Activated CD4-positive, CD25-positive, alpha-beta regulatory T cell (primary cell): ENCODE data around the gene CYTH2.
A peak's percentile ranks its signal among the peaks of the same experiment; 100 is the strongest.

Experiments
- DNase-seq, 4 experiments: peaks; one replicate each; lab custom pipeline; 2025; lab: John Stamatoyannopoulos, UW

CYTH2 gene

DNA sequence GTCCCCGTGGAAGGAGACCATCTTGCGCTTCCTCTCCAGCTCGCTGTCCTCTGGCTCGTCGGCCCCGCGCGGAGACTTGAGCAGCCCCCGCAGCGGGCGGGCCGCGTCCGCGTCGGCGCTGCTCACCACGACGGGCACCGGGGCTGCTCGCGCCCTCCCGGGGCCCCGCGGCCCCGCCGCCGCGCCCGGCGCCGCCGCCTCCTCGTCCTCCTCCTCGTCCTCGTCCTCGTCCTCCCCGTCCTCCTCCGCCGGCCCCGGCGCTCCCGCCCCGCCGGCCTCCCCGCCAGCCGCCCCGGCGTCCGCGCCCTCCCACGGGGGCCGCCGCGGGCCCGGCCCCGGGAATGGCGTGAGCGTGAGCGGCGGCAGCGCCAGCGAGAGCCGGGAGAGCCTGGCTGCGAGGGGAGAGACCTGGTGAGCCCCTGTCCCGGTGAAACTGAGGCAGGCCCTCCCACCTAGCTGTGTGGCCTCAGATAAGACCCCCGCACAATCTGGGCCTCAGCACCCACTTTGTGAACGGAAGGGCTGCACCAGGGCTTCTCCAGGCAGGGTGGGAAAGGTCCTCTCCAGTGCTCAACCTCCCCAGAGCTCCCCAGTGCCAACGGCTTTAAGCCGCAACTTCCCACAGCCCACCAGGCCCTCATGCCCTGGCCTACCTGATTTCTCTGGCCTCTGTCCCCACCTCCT lies 24.7 kb downstream of the CYTH2 start:
- DNase-seq: no peak

DNA sequence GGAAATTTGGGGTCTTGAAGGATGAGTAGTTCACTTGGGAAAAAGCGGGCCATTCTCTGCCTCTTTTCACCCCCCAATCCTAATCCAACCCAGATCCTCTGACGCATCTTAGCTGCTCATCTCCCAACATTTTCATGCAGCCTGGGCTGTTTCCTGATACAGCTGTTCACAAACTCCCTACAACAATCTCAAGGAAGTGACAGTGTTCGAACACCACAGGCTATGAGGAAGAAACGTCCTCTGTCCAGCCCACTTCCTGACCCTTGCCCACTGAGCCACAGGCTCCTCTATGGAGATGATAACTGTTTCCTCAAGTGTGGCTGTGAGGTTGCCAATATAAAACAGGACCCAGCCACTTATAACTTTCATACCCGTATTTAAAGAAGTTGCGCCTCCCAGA lies 26.2 kb downstream of the CYTH2 start:
- DNase-seq: no peak

DNA sequence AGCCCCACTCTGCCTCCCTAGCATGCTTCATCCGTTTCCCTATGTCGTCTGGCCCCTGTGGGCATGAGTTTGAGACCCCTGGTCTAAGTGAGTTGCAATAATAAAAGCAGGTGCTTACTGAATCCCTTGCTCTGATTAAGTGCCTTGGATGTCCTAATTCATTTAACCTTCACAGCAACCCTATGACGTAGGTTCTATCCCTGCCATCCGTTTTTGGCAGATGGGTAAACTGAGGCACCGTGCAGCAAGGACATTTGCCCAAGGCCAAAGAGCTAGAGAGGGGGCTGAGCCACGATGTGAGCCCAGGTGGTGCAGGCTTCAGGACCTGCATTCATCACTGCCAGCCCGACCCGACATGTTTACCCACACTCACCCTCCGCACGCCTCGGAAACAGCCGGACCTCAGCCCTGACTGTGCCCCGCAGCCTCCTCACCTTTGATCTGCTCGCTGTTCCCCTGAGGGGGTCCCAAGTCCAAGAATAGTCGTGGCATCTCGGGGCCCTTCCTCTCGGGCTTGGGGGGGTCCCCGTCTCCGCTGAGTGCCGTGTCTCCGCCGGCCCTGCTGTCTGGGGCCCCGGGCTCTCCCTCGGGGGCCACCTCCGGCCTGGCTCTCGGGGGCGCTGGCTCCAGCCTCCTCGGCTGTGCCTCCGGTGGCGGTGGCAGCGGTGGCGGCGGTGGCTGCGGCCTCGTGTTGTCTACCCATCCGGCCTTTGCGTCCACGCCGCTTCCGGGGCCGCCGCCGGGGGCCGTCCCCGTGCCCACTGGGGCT lies 28.0 kb downstream of the CYTH2 start:
- DNase-seq: no peak

DNA sequence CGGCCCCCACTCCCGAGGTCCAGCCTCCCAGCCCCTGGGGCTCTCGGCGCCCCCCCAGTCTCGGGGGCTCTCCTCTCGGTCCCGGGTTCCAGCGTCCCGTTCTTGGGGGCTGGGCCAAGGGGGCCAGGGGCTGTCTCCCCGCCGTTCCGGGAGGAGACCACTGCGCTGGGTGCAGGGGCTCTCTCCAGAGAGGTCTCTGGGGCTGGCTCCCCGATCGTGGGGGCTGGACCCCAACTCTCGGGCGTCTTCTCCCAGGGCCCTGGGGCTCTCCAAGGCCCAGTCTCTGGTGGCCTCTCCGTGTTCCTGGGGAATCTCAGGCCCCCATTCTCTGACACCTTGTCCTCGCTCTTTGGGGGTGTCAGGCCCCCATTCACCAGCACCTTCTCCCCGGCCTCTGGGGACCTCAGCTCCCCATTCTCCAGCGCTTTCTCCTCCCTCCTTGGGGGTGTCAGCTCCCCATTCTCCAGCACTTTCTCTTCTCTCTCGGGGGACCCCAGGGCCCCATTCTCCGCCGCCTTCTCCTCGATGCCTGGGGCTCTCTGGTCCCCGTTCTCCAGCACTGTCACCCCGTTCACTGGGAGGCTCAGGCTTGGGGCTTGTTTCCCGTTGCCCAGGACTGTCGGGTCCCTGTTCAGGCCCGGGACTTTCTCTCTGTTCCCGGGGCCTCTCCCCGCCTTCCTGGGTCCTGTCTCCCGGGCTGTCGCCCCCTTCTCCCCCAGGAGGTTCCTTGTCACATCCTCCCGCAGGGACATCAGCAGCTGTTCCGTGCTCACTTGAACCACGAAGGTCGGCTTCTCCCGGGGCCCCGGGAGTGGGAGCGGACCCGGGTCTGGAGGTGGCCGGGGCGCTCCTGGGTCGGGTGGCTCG lies 28.8 kb downstream of the CYTH2 start:
- DNase-seq: no peak

DNA sequence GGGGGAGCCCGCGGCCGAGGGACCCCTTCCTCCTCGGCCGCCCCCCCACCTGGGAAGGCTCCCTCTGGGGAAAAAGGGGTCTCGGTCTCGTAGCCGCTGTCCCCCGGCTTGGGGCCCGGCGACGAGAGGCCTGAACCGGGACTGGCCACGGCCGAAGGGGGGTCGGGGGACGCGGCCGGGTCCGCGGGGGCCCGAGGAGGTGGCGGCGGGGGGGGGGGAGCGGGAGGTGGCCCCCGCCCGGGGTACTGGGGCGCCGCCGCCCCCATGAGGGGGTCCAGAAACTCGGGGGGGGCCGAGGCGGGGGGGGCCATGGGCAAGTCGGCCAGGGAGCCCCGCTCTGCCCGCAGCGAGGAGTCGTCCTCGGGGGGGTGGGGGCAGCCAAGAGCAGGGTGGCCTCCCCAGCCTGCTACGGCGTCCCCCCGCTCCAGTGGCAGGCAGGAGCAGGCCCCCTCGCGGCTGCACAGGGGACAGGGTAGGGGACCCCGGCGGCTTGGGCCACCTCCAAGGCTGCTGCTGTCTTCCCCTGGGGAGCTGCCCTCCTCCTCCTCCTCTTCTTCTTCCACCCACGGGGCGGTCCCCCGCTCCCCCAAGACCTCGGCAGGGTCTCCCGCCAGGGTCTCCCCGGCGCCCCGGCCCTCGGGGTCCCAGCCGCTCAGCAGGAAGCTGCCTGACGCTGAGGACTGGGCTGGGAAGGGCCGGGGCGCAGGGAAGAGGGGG lies 29.6 kb downstream of the CYTH2 start:
- DNase-seq: no peak

DNA sequence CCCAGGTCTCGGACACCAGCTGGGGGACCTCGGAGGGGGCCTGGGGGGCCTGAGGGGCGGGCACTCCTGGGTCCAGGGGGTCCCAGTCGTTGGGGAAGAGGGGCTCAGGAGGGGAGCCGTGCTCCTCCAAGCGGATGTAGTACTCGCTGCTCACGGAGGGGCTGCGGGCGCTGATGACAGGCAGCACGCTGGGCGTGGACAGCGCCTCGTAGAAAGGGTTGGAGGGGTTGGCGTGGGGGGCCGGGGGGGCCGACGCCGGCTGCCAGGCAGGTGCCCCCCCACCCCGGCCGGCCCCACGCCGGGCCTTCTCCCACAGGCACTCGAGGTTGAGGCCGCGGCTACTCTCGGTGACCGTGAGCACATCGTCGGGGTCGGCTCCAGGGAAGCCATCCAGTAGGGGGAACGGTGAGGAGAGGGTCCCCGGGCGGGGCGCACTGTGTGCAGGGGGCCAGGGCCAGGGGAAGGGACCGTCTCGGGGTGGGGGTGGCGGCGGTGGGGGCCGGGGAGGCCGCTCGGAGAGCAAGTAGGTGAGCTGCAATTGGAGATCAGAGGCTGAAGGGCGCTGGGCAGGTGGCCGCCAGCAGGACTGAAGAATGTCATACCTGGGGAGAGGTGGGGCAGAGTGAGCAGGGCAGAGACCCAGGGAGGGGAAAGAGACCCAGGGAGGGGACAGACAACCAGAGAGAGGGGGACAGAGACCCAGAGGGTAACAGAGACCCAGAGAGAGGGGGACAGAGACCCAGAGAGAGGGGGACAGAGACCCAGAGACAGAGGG lies 30.3 kb downstream of the CYTH2 start:
- no peak for DNase-seq

DNA sequence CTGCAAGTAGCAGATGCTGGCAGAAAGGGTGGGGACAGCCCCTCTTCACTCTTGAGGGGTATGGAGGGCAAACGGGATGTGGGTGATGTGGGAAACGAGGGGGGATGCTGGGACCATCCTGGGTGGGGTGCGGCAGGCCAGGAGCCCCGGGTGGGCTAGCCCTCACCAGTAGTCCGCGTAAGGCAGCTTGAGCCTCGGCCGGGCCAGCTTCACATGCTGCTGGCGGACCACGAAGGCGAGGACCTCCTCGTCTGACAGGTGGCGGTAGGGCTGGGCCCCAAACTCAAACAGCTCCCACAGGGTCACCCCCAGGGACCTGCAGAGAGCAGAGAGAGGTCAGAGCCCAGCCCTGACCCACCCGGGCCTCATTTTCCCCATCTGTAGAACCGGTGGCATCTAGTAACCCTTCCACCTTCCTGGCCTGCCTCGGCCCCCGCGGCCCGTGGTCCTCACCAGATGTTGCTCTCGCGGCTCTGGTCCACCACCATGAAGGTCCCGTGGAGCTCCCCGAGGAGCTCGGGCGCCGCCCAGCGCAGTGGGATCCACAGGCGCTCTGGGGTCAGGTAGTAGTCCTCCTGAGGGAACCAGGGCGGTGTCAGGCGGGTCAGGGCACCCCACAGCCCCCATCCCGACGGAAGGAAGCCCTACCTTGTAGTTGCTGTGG lies 31.8 kb downstream of the CYTH2 start:
- no peak for DNase-seq

DNA sequence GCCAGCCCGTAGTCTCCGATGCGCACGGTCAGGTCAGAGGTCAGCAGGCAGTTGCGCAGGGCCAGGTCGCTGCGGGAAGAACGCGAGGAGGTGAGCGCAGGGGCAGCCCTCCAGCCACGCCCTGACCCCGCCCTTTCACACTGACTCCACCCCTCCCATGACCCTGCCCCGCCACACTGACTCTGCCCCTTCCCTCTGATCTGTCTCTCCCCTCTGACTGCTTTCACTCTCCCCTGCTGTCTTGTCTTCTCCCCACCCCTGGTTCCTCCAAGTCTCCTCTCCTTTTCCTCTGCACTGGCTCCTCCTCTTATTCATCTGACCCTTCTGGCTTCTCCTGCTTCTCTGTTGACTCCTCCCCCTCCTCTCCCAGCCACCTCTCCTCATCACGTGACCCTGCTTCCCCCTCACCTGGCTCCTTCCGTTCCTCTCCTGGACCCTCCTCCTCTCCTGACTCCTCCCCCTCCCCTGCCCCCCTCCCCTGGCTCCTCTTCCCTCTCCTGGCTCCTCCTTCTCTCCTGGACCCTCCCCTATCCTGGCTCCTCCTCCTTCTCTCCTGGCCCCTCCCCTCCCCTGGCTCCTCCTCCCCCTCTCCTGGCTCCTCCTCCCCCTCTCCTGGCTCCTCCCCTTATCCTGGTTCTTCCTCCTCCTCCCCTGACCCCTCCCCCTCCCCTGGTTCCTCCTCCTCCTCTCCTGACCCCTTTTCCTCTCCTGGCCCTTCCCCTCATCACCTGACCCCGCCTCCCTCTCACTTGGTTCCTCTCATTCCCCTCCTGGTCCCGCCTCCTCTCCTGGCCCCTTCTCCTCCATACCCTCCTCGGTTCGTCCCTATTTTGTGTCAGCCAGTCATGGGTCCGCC lies 32.6 kb downstream of the CYTH2 start:
- peak in 1 of 4 experiments; percentile 58 for DNase-seq

DNA sequence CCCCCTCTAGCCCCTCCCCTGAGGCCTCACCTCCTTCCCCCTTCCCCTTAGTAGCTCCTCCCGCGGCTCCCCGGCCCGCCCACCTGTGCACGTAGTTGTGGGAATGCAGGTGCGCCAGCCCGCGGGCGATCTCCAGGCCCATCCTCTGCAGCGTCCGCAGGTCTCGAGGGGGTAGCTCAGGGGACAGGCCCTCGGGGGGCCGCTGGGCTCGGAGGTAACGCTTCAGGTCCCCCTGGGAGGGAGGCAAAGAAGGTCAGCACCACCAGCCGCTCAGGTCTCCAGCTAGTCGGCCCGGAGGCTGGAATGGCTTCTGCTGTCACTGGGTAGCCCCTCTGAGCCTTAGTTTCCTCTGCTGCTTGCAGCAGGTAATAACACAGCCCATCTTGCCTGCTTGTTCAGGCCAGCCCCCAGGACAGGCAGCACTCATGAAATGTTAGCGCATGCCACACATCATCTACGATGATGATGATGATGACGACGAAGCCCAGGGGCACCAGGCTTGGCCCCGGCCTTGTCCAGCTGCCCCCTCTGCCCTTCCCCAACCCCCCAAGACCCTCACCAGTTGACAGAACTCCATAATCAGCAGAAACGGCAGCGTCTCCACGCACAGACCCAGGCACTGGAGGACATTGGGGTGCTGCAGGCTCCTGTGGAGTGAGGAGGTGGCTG lies 33.3 kb downstream of the CYTH2 start:
- peak in 2 of 4 experiments; percentile 29 to 40 for DNase-seq

DNA sequence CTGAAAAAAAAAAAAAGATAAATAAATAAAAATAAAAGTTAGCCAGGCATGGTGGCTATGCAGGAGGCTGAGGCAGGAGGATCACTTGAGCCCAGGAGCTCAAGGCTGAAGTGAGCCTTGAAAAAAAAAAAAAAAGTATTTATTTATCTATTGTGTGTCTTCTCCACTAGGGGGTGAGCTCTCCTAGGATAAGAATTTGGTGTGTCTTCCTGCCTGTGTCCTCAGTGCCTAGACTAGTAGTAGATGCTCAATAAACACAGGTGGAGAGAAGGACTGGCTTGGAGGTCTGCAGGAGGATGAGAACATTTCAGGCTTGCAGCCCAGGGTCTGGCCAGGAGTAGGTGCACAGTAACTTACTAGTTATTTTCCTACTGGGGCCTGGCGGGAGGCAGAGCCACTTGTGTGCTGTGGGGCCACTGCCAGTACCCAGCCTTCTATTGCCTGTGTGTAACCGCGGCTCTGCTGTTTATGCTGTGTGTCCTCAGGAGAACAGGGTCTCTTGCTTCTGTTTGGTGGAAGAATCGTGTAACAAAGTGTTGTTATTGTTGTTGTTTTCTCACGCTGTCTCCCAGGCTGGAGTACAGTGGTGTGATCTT lies 37.1 kb downstream of the CYTH2 start:
- DNase-seq: no peak

DNA sequence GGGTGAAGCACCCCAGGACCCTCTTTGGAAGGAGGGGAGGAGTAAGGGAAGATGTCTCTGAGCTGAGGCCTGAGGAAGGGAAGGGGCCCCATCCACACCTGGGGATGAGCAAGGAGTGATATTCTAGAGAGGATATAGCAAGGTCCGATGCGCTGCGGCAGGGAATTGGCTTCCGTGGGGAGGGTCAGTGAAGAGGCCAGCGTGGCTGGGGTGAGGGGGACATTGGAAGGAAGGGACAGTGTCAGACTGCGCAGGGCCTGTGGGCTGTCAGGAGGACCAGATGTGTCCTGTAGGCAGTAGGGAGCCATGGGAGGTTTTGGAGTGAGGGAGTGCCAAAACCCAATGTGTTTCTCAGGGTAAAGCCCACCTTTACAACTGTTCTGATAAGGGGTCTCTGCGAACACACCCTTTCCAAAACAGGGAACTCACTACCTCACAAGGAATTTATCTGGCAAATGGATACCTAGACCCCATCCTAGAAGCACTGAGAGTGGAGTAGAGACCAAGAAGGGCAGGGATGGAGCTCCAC lies 38.8 kb downstream of the CYTH2 start:
- no peak for DNase-seq

DNA sequence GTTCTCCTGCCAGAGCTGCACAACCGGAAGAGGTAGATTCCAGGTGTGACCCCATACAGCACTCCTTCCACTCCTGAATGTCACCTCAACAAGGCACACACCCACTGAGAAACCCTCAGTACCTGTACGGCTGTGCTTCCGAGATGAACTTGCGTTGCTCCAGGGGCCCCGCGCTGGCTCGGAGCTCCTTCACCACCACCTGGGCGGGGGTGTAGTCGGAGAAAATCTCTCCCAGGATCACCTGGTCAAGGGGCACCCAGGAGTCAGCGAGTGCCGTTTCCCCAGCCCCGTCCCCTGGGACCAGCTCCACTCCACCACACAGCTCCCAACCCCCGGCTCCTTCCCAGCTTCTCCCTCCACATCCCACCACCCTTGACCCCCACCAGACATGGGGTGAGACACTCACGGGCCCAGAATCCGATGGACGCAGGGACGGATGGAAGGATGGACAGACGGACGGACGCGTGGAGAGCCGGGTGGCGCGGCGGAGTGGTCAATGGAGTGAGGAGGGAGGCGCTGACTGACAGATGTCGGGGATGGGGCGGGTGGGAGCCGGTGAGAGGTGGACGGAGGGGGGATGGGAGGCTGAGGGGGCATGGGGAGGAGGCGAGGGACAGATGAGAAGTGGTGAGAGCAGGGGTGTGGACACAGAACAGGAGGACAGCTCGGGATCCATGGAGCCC lies 39.7 kb downstream of the CYTH2 start:
- no peak for DNase-seq

DNA sequence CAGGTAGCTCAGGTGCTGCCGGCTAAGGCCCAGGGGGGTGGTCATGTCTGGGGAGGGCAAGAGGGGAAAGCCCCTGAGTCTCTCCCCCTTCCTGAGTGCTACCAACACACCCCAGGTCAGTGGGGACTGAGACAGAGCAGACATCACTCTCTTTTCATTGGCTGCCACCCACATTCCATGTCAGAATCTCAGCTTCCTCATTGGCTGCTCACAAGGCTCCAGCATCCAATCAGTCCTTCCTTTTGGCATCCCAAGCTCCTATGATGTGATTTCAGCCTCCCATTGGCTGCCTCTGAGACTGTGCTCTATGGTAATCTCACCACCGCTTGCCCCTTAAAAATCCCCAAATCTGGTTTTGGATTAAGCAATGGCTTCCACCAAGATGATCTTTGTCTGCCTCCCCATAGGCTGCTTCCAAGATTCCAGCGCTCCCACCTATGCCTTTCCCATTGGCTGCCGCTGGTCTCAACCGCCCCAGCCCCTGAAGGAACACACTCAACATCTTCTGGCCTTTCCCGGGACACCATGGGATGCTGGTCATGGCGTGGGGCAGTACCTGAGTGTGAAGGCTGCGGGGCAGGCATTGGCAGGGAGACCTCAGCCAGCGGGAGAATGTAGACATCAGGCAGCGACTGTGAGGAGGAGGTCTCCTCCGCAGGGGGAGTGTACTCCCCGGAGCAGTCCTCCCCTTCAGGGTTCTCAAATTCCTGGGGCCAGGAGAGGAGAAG lies 40.5 kb downstream of the CYTH2 start:
- DNase-seq: no peak

DNA sequence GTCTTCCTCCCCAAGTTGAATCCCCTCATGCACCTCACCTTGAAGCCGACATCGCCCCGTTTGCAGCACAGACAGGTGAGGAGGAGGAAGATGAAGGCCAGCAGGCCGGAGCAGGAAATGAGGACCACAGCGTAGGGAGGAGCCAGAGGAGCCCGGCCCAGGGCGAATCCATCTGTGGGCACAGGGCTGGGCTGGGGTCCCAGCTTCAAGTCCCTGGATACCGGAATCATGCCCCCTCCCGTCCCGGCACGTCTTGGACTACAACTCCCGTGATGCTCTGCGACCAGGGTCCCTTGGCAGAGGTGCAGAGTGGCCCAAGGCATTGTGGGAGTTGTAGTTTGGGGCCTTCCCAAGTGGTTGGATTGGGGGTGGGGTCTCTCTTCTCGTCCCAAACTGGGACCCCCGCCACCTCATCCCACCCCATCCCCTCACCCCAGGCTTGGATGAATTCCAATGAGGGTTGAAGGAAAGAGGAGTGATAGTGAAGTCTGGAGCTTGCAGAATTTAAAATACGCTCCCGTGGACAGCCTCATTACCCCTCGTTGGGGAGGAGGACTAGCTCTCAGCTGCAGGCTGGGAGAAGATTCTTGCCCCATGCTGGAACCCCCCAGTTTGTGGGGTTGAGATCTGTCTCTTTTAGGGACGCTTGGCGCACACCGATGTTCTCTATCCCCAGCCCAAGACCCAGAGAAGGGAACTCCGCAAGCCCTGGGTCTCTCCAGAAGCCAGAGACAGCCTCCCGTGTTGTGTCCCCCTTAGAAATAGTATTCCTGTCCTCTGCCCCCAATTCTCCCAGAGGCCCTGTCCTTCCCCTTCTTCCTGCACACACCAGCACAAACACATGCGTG lies 41.5 kb downstream of the CYTH2 start:
- DNase-seq: peak; percentile 47 to 67 (median 58)

DNA sequence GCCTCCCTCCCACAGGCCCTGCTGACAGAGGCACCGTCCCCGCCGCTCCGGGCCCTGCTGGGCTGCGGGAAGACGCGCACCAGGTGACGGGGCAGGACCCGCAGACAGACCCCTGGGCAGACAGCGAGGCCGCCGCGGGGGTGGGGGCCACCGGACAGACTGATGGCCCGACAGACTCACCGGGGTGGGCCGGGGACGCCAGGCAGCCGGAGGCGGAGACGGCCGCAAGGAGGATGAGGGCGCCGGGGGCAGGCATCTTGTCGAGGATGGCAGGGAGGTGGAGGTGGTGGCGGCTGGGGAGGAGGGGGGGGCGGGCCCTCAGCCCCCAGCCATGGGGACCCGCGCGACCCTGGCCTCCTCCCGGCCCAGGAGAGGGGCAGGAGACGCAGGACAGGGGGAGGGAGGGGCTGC lies 42.2 kb downstream of the CYTH2 start:
- no peak for DNase-seq

DNA sequence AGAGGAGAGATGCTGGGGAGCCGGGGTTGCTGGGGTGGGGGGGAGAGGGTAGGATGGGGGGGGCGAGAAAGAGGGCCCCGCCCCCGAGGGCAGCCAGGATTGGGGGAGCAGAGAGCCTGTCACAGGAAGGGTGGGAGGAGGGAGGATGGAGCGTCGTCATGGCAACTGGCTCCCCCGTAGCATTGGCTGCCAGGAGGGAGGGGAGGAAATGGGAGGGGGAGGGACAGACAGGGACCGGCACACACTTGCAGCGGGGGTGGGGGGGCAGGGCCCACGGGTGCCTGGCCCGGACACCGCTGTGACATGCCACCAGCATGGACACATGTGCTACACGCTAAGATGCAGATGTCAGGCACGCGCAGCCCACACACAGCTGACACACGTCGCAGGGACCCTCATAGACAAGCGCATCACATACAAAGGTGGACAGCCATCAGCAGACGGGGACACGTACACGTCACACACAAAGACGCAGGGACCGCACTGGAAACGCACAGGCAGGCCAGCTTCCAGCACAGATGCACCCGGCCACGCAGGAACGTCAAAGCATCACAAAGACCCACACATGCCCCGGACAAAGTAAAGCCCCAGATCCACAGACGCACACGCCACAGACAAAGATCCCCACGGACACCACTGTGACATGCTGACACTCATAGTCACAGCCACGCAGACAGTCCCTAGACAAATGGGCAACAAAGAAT lies 42.8 kb downstream of the CYTH2 start, which contains the start of gene LMTK3:
LMTK3 (minus strand) TSS at position 36 of the 704 bp plus-strand sequence. CDS start 259 bp downstream, outside the sequence.
- DNase-seq: peak; percentile 40 to 78 (median 59)
